Measurements from ENCODE around the gene CLCNKB.
"Not testable (repeated sequence)": the region's sequence is repeated elsewhere in the genome, so short reads cannot be mapped to it uniquely, and the experiment has no call there.

CLCNKB gene

DNA sequence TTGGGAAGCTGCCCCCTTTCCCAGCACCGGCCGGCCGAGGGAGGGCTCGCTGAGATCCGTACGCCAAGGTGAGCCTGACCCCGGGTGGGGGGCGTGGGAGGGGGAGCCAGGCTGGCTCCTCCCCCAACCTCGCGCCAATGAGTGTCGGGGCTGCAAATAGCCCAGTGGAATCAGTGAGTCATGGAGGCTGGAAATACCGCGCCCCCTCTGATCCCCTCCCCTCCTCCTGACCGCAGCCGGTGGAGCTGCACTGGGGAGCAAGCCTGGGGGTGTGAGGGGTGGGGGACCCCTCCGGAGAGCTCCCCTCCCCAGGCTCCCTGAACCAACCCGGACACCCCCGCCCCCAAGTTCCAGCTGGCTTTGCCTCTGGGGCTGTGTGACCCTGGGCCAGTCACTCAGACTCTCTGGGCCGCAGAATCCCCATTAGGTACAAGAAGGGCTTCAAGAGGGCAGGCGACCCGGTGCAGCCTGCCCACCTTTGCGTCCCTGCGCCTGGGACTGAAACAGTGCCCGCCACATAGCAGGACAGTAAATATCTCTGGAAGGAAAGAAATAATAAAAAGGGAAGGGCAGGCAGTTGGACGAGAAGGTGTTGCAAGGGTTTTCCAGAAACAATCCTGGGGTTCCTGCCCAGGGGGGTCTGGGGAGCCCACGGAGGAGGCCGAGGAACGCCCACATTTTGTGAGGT lies 30.2 kb upstream of the CLCNKB start:
- intact Hi-C loops (cut with DNase I), result no loop called here
- DNase-seq, result peak in 2 of 42 donors; percentile 12 to 38

DNA sequence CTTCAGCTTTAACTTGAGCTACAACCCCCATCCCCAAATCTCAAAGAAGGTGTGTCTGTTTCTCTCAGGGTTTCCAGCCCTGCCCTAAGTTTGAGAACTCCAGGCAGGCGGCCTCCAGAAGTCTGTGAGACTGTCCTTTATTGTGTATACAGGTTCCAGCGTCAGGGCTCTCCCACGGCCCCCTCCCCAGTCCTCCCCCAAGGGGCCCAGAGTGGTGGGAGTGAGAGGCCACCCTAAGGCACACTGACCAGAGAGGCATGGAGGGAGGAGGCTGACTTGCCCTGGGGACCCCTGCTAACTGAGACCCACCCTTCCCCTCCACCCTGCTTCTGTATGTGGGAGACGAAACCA lies 29.7 kb upstream of the CLCNKB start:
- intact Hi-C loops (cut with DNase I), result no loop called here

DNA sequence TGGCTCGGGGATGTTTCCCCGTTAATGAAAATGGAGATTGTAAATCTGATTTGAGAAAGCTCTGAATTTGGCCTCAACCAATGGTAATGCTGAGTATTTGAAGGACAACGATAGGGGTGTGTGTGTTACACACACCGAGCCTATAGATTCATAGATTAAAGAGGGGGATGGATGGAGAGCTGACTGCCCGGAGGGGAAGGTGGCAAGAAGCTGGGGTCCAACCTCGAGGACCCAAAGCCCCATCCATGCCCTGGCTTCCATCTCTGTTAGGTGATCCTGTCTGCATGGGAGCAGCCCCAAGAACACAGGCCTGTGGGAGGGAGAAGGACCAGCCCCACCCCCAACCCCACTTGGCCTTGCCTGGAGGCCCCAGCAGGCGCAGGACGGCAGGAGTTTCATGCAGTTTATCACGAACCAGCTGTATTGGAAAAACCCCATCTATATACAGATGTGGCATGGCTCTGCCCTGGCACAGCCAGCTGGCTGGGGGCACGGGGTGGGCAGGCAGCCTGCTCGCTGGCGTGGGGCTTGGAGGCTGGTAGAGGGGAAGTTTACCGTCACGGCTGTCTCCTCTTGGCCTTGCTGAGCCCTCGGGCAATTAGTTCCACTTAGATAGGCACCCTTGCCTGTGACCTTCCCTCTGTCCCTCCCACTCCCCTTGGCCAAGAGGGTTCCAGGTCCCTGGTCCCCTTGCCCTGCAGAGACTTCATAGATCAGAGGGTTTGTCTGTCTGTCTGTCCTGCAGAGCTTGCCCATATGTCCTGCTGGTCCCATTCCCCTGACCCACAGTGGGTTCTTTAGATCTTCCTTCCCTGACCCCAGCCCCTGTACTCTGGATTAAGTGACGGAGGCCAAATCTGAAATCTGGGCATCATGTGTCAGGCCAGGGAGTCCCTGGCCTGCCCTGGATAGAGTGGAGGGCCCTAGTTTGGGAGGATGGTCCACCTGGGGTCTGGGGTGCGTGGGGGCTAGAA lies 28.8 kb upstream of the CLCNKB start:
- intact Hi-C loops (cut with DNase I), result no loop called here
- peak in 1 of 42 donors; percentile 27 for DNase-seq

More for the DNA sequence above, 29.7 kb upstream of the CLCNKB start:
- no peak for DNase-seq

DNA sequence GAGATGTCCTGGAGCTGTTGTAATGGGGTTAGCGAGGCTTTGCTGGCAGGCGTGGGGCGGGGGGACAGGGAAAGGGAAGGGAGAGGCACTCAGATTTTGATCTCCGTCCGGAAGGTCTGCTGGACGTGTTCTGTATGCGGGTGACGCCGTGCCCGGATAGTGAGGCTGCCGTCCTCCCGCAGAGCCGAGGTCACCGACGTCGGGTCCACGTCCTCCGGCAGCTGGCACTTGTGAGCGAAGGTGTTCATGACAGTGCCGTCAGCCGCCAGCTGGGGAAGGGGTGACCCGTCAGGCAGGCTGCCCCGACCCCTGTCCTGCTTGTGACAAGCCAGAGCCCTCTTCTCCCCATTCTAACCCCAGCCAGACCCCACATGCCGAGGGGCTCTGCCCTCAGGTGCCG lies 28.1 kb upstream of the CLCNKB start:
- no peak for DNase-seq
- intact Hi-C loops (cut with DNase I), result no loop called here

- DNase-seq, result peak in 2 of 42 donors; percentile 18 to 30
- intact Hi-C loops (cut with DNase I), result no loop called here
Measured at GRCh38 chr1:16015960-16016901, 27.4 kb upstream of the CLCNKB start.

DNA sequence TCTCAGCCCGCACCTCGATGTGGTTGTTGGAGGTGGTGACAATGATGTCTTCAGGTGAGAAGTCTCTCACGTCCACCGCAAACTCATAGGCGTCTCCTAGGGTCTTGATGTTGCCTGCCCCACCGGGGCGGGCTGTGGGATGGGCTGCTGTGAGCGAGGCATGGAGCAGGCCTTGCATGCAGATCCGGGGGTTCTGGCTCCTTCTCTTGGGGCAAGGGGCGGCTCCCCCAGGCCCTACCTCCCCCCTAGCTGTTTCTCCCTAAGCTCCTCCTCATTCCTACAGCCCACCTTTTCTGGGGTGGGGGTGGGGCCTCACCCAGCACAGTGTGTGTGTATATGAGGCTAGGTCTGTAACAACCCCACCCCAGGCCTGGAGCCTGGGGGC lies 26.5 kb upstream of the CLCNKB start:
- intact Hi-C loops (cut with DNase I), result no loop called here
- DNase-seq, result no peak

- DNase-seq, result peak in 34 of 42 donors; percentile 16 to 65 (median 34)
Measured at GRCh38 chr1:16017461-16018303, 25.9 kb upstream of the CLCNKB start, which contains the start of gene HSPB7. TSS of gene HSPB7 (minus strand) at chr1:16018043. CDS start at chr1:16017963, 80 bp downstream.

GRCh38 chr1:16018308-16018707 lies 25.3 kb upstream of the CLCNKB start:
- no peak for DNase-seq
- intact Hi-C loops (cut with DNase I), result no loop called here

More at GRCh38 chr1:16017461-16018303, 25.9 kb upstream of the CLCNKB start, which contains the start of gene HSPB7:
- intact Hi-C loops (cut with DNase I), result no loop called here

GRCh38 chr1:16018749-16019643 lies 24.6 kb upstream of the CLCNKB start:
- DNase-seq, result no peak
- intact Hi-C loops (cut with DNase I), result no loop called here

DNA sequence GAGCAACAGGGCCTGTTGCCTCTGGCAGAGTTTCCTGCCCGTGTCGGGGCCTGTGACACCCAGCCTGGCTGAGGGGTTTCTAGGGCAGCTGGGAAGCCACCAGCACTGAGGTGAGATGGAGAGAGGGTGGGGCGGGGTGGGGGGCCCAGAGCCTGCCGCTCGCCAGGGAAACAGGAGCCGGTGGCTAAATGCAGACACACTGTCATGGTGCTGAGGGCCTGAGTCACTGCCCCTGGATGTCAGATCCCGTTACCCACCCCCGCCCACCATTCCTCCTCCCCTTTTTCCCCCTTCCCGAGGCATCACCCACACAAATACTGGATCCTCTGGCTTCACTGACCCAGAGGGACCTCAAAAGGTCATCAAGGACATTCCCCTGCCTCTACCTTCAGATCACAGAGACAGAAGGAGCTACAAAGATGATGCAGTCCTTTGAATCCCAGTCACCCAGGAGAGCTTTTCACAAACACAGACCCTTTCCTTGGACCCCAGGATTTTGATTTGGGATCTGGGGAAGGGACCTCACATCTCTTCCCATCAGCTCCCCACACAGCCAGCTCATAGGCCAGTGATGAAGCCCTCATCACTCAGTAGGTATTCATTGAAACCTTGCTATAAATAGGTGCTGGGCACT lies 23.8 kb upstream of the CLCNKB start:
- peak in 15 of 42 donors; percentile 13 to 52 (median 36) for DNase-seq

GRCh38 chr1:16020325-16020724 lies 23.3 kb upstream of the CLCNKB start:
- no peak for DNase-seq
- intact Hi-C loops (cut with DNase I), result no loop called here

More for the DNA sequence above, 23.8 kb upstream of the CLCNKB start:
- intact Hi-C loops (cut with DNase I), result no loop called here

- intact Hi-C loops (cut with DNase I); DNase-seq: not testable (repeated sequence)
Measured at GRCh38 chr1:16020878-16021277, 22.7 kb upstream of the CLCNKB start.

DNA sequence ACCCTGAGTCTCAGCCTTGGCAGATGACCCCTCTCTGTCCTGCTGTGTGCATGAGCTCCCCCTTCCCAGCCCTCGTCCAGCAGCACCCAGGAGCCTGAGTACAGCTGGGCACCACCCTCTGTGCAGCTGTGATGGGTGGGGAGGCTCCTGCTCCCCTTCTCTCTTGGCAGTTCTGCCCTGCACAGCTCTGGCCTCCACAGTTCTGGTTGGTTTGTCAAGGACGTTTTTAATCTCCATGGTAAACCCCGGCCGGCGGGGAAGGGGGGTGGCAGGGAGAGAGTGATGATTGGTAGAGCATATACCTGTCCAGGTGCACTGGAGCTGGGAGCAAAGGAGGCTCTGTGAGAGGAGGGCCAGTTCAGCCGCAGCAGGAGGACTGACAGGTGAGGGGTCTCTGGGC lies 21.9 kb upstream of the CLCNKB start, which contains the start of gene CLCNKA:
Gene CLCNKA (plus strand): TSS at position 356 of the 400 bp plus-strand sequence. CDS start 584 bp downstream, outside the sequence.
- intact Hi-C loops (cut with DNase I), result no loop called here
- no peak for DNase-seq

DNA sequence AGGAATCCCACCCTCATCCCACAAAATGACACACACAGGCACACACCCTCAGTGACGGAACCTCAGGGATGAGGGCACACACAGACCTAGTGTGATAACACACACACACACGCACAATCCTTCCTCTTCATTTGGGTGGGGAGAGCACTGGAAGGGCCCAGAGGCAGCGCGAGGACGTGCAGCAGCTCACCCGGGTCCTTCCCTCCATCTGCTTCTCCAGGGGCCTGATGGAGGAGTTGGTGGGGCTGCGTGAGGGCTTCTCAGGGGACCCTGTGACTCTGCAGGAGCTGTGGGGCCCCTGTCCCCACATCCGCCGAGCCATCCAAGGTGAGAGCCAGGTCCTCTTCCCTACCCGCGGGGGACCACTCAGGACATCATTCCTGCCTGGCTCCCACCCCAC lies 21.2 kb upstream of the CLCNKB start:
- no peak for DNase-seq
- intact Hi-C loops (cut with DNase I), result no loop called here

DNA sequence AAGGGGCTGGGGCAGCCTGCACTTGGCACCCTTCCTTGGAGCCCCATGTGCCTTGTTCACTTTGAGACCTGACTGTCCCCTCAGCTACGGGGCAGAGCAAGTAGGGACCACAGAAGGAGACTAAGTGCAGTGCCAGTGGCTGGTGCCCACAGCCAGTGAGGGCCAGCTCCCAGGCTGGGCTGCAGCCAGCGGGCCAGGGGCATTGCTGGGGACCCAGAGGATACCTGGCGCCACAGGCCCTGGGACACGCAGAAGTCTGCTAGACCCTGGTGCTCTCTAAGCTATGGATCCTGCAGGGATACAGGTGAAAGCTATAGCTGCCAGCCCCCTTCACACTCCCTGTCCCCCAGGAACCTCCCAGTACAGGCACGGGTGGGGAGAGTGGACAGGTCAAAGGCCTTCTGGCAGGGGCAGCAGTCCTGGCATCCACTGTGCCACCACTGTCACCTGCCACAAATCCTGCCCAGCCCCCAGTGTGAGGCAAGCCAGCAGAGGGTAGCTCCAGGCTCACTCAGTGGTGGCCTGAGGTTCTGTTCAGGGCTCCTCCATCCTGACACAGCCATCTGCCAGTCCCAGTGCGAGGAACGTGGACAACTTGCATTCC lies 20.4 kb upstream of the CLCNKB start:
- DNase-seq, result no peak
- intact Hi-C loops (cut with DNase I), result no loop called here

DNA sequence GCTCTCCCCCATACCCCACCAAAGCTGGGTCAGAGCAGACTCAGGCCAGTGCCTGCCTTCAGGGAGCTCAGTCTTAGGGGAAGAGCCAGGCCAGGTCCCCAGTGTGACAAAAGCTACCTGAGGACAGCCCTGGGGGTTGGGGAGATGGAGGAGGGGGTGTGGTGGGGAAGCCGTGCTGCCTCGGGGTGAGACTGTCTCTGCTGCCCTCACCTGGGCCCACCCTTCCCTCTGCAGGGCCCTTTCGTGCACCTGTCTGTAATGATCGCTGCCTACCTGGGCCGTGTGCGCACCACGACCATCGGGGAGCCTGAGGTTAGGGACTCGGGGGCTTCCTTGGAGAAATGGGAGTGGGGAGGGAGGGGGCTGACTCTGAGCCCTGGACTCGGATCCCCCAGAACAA lies 17.3 kb upstream of the CLCNKB start:
- DNase-seq; intact Hi-C loops (cut with DNase I): not testable (repeated sequence)
